Measurements from ENCODE around the gene MDM2. TPM values are rescaled to one million over a fixed set of nuclear protein-coding genes. Genes with fewer than 3 reads are reported as not detected.

Gene MDM2
- total RNA-seq, 4 donors from 2014 or later = 44.3 to 84.2 (median 70.1) TPM

DNA sequence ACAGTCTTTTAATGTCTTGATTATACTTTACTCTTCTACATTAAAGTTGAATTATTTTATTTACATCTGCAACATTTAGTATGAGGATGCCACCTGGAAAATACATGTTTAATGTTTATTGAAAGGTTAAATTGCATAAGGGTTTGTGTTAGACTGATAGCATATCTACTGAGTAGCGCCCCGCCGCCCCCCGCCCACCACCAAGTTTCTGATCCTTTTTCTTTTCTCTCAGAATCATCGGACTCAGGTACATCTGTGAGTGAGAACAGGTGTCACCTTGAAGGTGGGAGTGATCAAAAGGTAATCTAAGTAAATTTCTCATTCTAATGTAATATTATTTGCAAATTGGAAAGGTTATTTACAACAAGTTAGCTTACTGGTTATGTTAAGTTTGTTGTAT is 16.2 kb downstream of the MDM2 start:
- TF ChIP-seq CTCF (IDR thresholded peaks at IDR 0.05) = no peak
- ATAC-seq (ENCODE audit: low FRiP score) = no peak
- DNase-seq (ENCODE audit: low spot score) = no peak

DNA sequence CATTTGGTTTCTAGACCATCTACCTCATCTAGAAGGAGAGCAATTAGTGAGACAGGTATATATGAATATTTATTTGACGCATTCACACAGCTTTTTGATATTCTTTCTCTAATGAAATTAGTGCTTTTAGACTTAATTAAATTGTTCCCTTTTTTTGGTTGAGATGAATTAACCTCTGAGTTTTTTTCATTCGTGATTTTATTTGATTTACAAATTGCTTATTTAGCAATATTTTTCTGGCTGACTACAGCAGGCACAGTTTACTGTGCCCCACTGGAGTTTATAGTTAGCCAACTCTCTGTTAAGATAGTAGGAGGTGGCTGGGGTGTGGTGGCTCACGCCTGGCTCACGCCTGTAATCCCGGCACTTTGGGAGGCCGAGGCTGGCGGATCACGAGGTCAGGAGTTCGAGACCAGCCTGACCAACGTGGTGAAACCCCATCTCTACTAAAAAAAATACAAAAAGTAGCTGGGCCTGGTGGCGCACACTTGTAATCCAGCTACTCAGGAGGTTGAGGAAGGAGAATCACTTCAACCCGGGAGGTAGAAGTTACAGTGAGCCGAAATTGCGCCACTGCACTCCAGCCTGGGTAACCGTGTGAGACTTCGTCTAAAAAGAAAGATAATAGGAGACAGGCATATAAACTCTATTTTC is 16.7 kb downstream of the MDM2 start:
- no peak for ATAC-seq (ENCODE audit: low FRiP score)
- no peak for DNase-seq (ENCODE audit: low spot score)
- no peak for TF ChIP-seq CTCF (IDR thresholded peaks at IDR 0.05)

- ATAC-seq (ENCODE audit: low FRiP score) = no peak
- DNase-seq (ENCODE audit: low spot score) = no peak
- no peak for TF ChIP-seq CTCF (IDR thresholded peaks at IDR 0.05)
Observed at GRCh38 chr12:68825569-68826217, 17.7 kb downstream of the MDM2 start.

DNA sequence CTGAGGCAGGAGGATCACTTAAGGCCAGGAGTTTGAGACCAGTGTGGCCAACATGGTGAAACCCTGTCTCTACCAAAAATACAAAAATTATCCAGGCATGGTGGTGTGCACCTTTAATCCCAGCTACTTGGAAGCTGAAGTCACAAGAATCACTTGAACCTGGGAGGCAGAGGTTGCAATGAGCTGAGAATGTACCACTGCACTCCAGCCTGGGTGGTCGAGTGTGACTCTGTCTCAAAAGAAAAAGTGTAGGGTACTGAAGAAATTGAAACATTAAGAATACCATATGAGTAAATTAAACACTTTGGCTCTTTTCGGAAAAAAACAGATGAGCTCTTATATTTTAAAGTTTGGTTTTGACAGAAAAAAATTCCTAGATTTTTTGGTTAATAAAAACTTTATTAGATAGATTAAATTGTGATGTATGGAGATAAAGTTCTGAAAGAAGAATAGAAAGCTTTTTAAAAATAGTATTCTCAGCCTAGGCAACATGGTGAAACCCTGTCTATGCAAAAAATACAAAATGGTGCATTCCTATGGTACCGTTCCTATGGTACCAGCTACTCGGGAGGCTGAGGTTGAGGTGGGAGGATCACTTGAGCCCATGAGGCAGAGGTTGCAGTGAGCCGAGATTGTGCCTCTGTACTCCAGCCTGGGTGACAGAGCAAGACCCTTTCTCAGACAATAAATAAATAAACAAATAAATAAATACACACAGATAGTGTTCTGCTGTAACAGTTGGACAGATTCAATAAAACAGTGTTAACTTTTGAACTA is 20.1 kb downstream of the MDM2 start:
- TF ChIP-seq CTCF (IDR thresholded peaks at IDR 0.05) = no peak
- DNase-seq (ENCODE audit: low spot score) (no peak), ATAC-seq (ENCODE audit: low FRiP score) (no peak)

- no peak for TF ChIP-seq CTCF (IDR thresholded peaks at IDR 0.05)
- DNase-seq (ENCODE audit: low spot score) (no peak), ATAC-seq (ENCODE audit: low FRiP score) (no peak)
Observed at GRCh38 chr12:68828672-68829068, 20.7 kb downstream of the MDM2 start.

DNA sequence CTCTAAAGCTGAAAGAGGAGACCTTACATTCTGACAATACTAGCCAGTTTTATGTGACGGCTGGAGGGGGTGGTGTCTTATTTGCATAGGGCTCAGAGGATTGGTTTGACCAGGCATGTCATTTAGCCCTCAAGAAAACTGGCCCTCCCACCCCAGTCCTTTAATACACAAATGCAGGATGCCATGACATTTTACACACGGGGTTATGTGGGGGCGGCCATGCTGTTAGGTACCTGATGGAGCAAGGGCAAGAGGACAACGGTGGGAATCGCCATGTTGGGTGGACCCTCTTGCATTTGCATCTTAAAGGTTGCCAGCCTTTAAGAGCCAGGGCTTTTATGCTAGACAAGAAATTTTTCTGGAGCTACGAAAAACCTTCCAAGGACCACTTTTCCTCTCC is 23.3 kb downstream of the MDM2 start:
- DNase-seq (ENCODE audit: low spot score) (no peak), ATAC-seq (ENCODE audit: low FRiP score) (no peak)
- no peak for TF ChIP-seq CTCF (IDR thresholded peaks at IDR 0.05)
